PC-9 (cell line): Measurements from ENCODE around the gene PAOX. TPM values are rescaled to one million over a fixed set of nuclear protein-coding genes. Genes with fewer than 3 reads are reported as not detected.

ENCODE experiments used
- BruUV-seq: library from RNA; stranded (reverse); fragments of 400-500 nt; replicated peaks from 2 replicates; lab custom pipeline; 2021; lab: Mats Ljungman, UMichigan
- CTCF ChIA-PET: fragments of 300-600 bp; sonication (Branson Sonifier 250); formaldehyde crosslinking; loops from one replicate; lab custom pipeline; 2022; ENCODE audit warnings: antibody characterized with exemption; lab: Charles Lee
- POLR2A ChIA-PET: fragments of 300-600 bp; sonication (Branson Sonifier 250); formaldehyde crosslinking; loops from one replicate; lab custom pipeline; 2022; ENCODE audit warnings: antibody characterized with exemption; ENCODE audit not compliant: unreplicated experiment; lab: Charles Lee
- DNase-seq, 2 experiments: peaks; one replicate each; pipeline versions ENCODE4 v3.0.0 to v3.0.0-alpha.2; 2015 to 2022; ENCODE audit warnings: mixed read lengths in 1 of 2
- H2AFZ ChIP-seq: fragments of 200-600 bp; sonication (generic); 2 replicates; pipeline ENCODE4 v1.8.1; 2017; ENCODE audit warnings: antibody characterized with exemption
- H3F3A ChIP-seq: fragments of 200-600 bp; sonication (generic); 2 replicates; pipeline ENCODE4 v1.8.1; 2017; ENCODE audit warnings: antibody characterized with exemption, mild to moderate bottlenecking, low read depth; ENCODE audit not compliant: insufficient read depth
- H3K27ac ChIP-seq: fragments of 200-600 bp; sonication (generic); 2 replicates; pipeline ENCODE4 v1.6.1; 2016; ENCODE audit warnings: mixed run types
- H3K27me3 ChIP-seq: fragments of 200-600 bp; sonication (generic); 2 replicates; pipeline ENCODE4 v1.6.1; 2016; ENCODE audit warnings: low read depth, mixed run types; ENCODE audit not compliant: insufficient read depth
- H3K36me3 ChIP-seq: fragments of 200-600 bp; sonication (generic); 2 replicates; pipeline ENCODE4 v1.6.1; 2016; ENCODE audit warnings: low read depth, mixed run types
- H3K4me1 ChIP-seq: fragments of 200-600 bp; sonication (generic); replicated peaks from 2 replicates; pipeline ENCODE4 v1.6.1; 2016; ENCODE audit warnings: mixed run types; ENCODE audit not compliant: insufficient read depth
- H3K4me2 ChIP-seq: fragments of 200-600 bp; sonication (generic); 2 replicates; pipeline ENCODE4 v1.6.1; 2017; ENCODE audit warnings: mixed run types
- H3K4me3 ChIP-seq: fragments of 200-600 bp; sonication (generic); 2 replicates; pipeline ENCODE4 v1.6.1; 2016; ENCODE audit warnings: mixed run types
- H3K79me2 ChIP-seq: fragments of 200-600 bp; sonication (generic); 2 replicates; pipeline ENCODE4 v1.6.1; 2017; ENCODE audit warnings: low read depth, mixed run types
- H3K9me2 ChIP-seq: fragments of 200-600 bp; sonication (generic); 2 replicates; pipeline ENCODE4 v1.8.1; 2017; ENCODE audit warnings: mild to moderate bottlenecking; ENCODE audit not compliant: insufficient read depth
- H3K9me3 ChIP-seq: fragments of 200-600 bp; sonication (generic); 2 replicates; pipeline ENCODE4 v1.8.1; 2016; ENCODE audit warnings: low read depth; ENCODE audit not compliant: insufficient read depth
- H4K20me1 ChIP-seq: fragments of 200-600 bp; sonication (generic); 2 replicates; pipeline ENCODE4 v1.8.1; 2017; ENCODE audit not compliant: insufficient read depth
- CTCF ChIP-seq: fragments of 200-600 bp; sonication (generic); conservative IDR thresholded peaks from 2 replicates; pipeline ENCODE4 v1.6.1; 2017; ENCODE audit warnings: mixed run types, antibody characterized with exemption, mild to moderate bottlenecking, moderate library complexity
- EZH2 ChIP-seq: fragments of 200-600 bp; sonication (generic); IDR thresholded peaks from 2 replicates; pipeline ENCODE4 v1.8.0; 2017; ENCODE audit warnings: antibody characterized with exemption, low read depth
- intact Hi-C: fragments of 100-400 bp; cut with micrococcal nuclease; formaldehyde crosslinking; loops from one replicate; pipeline ENCODE4 v1.10.0; 2022; ENCODE audit not compliant: unreplicated experiment
- total RNA-seq: library from RNA; stranded (reverse); gene quantifications from 2 replicates; pipeline ENCODE4 v1.2.3, GENCODE V29; 2021

Gene PAOX
- total RNA-seq, 1 experiment from 2014 or later = 5.7 TPM

GRCh38 chr10:133351408-133352318, 27.4 kb upstream of the PAOX start:
- no TSS peak for BruUV-seq
- Histone ChIP-seq H4K20me1 (no peaks in the 10 kb centered on the region), H3K79me2 (no peaks in the 10 kb centered on the region), H3K4me2 (no peak overlapping the region), H2AFZ (no peak overlapping the region), H3K4me1 (no peaks in the 10 kb centered on the region), H3K9me3 (no peaks in the 10 kb centered on the region), H3F3A (no peaks in the 10 kb centered on the region), H3K36me3 (no peaks in the 10 kb centered on the region), H3K4me3 (no peak overlapping the region), H3K27me3 (no peaks in the 10 kb centered on the region), H3K27ac (no peak overlapping the region), H3K9me2 (no peaks in the 10 kb centered on the region)
- ChIA-PET CTCF (no interaction called here), POLR2A (no interaction called here)
- DNase-seq = no peak
- intact Hi-C loops = no loop called here
- TF ChIP-seq CTCF (no peak), EZH2 (no peak)

- intact Hi-C loops = no loop called here
- no peak for DNase-seq
- H3K27ac ChIP-seq = no peak overlapping the region
- no peak overlapping the region for H2AFZ ChIP-seq
- H3K4me3 ChIP-seq = no peak overlapping the region
- CTCF ChIA-PET = interaction anchor here (1.4 kb wide), 1 partner anchor 24 kb away, joined by 6 read pairs; no protein-coding TSS in a partner anchor
- H4K20me1 ChIP-seq = no peaks in the 10 kb centered on the region
- POLR2A ChIA-PET = no interaction called here
- H3K79me2 ChIP-seq = no peaks in the 10 kb centered on the region
- no peaks in the 10 kb centered on the region for H3K4me1 ChIP-seq
- no TSS peak for BruUV-seq
- H3K36me3 ChIP-seq = no peaks in the 10 kb centered on the region
- H3K9me2 ChIP-seq = no peaks in the 10 kb centered on the region
- TF ChIP-seq EZH2 (no peak), CTCF (no peak)
- H3K27me3 ChIP-seq = no peaks in the 10 kb centered on the region
- H3K4me2 ChIP-seq = no peak overlapping the region
- no peaks in the 10 kb centered on the region for H3F3A ChIP-seq
- H3K9me3 ChIP-seq = no peaks in the 10 kb centered on the region
Measured at GRCh38 chr10:133353202-133353959, 25.7 kb upstream of the PAOX start.

- no peaks in the 10 kb centered on the region for H3F3A ChIP-seq
- no peak for DNase-seq
- ChIA-PET POLR2A (no interaction called here), CTCF (interaction anchor here (1.4 kb wide), 1 partner anchor 24 kb away, joined by 6 read pairs; no protein-coding TSS in a partner anchor)
- no peak overlapping the region for H2AFZ ChIP-seq
- H3K4me3 ChIP-seq = no peak overlapping the region
- H3K9me2 ChIP-seq = no peaks in the 10 kb centered on the region
- no peak overlapping the region for H3K27ac ChIP-seq
- no peaks in the 10 kb centered on the region for H3K36me3 ChIP-seq
- no peaks in the 10 kb centered on the region for H3K4me1 ChIP-seq
- H3K27me3 ChIP-seq = no peaks in the 10 kb centered on the region
- no peaks in the 10 kb centered on the region for H4K20me1 ChIP-seq
- TF ChIP-seq EZH2 (no peak), CTCF (no peak)
- intact Hi-C loops = no loop called here
- BruUV-seq = no TSS peak
- H3K79me2 ChIP-seq = no peaks in the 10 kb centered on the region
- H3K4me2 ChIP-seq = no peak overlapping the region
- no peaks in the 10 kb centered on the region for H3K9me3 ChIP-seq
Measured at GRCh38 chr10:133353988-133354605, 25.0 kb upstream of the PAOX start.
